ENCODE results near the gene COL23A1. TPM values are rescaled to one million over a fixed set of nuclear protein-coding genes. Genes with fewer than 3 reads are reported as not detected.

Gene COL23A1
- total RNA-seq, 1 experiment from 2014 or later: not detected

GRCh38 chr5:178363501-178364325 lies 226.5 kb downstream of the COL23A1 start:
- no peak for DNase-seq (ENCODE audit: low read depth, low spot score)
- in situ Hi-C loops (cut with HindIII; ENCODE audit: low pct_unique_long_range_greater_than_20kb, low sequenced_read_pairs): no loop called here

- no peak for DNase-seq (ENCODE audit: low read depth, low spot score)
- in situ Hi-C loops (cut with HindIII; ENCODE audit: low pct_unique_long_range_greater_than_20kb, low sequenced_read_pairs): no loop called here
Measured at GRCh38 chr5:178361657-178362445, 228.3 kb downstream of the COL23A1 start.

GRCh38 chr5:178360926-178361235 lies 229.3 kb downstream of the COL23A1 start:
- DNase-seq (ENCODE audit: low read depth, low spot score): no peak
- in situ Hi-C loops (cut with HindIII; ENCODE audit: low pct_unique_long_range_greater_than_20kb, low sequenced_read_pairs): no loop called here

GRCh38 chr5:178360222-178360925 lies 229.8 kb downstream of the COL23A1 start:
- in situ Hi-C loops (cut with HindIII; ENCODE audit: low pct_unique_long_range_greater_than_20kb, low sequenced_read_pairs): no loop called here
- no peak for DNase-seq (ENCODE audit: low read depth, low spot score)

GRCh38 chr5:178359738-178360137 lies 230.5 kb downstream of the COL23A1 start:
- in situ Hi-C loops (cut with HindIII; ENCODE audit: low pct_unique_long_range_greater_than_20kb, low sequenced_read_pairs): no loop called here

GRCh38 chr5:178357678-178358077 lies 232.5 kb downstream of the COL23A1 start:
- no peak for DNase-seq (ENCODE audit: low read depth, low spot score)
- in situ Hi-C loops (cut with HindIII; ENCODE audit: low pct_unique_long_range_greater_than_20kb, low sequenced_read_pairs): no loop called here

More at GRCh38 chr5:178359738-178360137, 230.5 kb downstream of the COL23A1 start:
- no peak for DNase-seq (ENCODE audit: low read depth, low spot score)

GRCh38 chr5:178357121-178357521 lies 233.1 kb downstream of the COL23A1 start:
- peak; percentile 46 for DNase-seq (ENCODE audit: low read depth, low spot score)
- in situ Hi-C loops (cut with HindIII; ENCODE audit: low pct_unique_long_range_greater_than_20kb, low sequenced_read_pairs): no loop called here

GRCh38 chr5:178356431-178356872 lies 233.7 kb downstream of the COL23A1 start:
- in situ Hi-C loops (cut with HindIII; ENCODE audit: low pct_unique_long_range_greater_than_20kb, low sequenced_read_pairs): no loop called here
- no peak for DNase-seq (ENCODE audit: low read depth, low spot score)

GRCh38 chr5:178355671-178356070 lies 234.5 kb downstream of the COL23A1 start:
- in situ Hi-C loops (cut with HindIII; ENCODE audit: low pct_unique_long_range_greater_than_20kb, low sequenced_read_pairs): no loop called here
- DNase-seq (ENCODE audit: low read depth, low spot score): no peak

- in situ Hi-C loops (cut with HindIII; ENCODE audit: low pct_unique_long_range_greater_than_20kb, low sequenced_read_pairs): no loop called here
- DNase-seq (ENCODE audit: low read depth, low spot score): no peak
Measured at GRCh38 chr5:178353461-178353860, 236.7 kb downstream of the COL23A1 start.

- in situ Hi-C loops (cut with HindIII; ENCODE audit: low pct_unique_long_range_greater_than_20kb, low sequenced_read_pairs): no loop called here
- no peak for DNase-seq (ENCODE audit: low read depth, low spot score)
Measured at GRCh38 chr5:178352035-178352349, 238.2 kb downstream of the COL23A1 start.

GRCh38 chr5:178351221-178352034 lies 238.8 kb downstream of the COL23A1 start:
- in situ Hi-C loops (cut with HindIII; ENCODE audit: low pct_unique_long_range_greater_than_20kb, low sequenced_read_pairs): no loop called here
- no peak for DNase-seq (ENCODE audit: low read depth, low spot score)

GRCh38 chr5:178350361-178351220 lies 239.6 kb downstream of the COL23A1 start:
- in situ Hi-C loops (cut with HindIII; ENCODE audit: low pct_unique_long_range_greater_than_20kb, low sequenced_read_pairs): no loop called here
- no peak for DNase-seq (ENCODE audit: low read depth, low spot score)

- in situ Hi-C loops (cut with HindIII; ENCODE audit: low pct_unique_long_range_greater_than_20kb, low sequenced_read_pairs): no loop called here
- DNase-seq (ENCODE audit: low read depth, low spot score): no peak
Measured at GRCh38 chr5:178349625-178350353, 240.4 kb downstream of the COL23A1 start.

GRCh38 chr5:178349075-178349511 lies 241.1 kb downstream of the COL23A1 start:
- in situ Hi-C loops (cut with HindIII; ENCODE audit: low pct_unique_long_range_greater_than_20kb, low sequenced_read_pairs): no loop called here
- DNase-seq (ENCODE audit: low read depth, low spot score): no peak

GRCh38 chr5:178348356-178349074 lies 241.7 kb downstream of the COL23A1 start:
- DNase-seq (ENCODE audit: low read depth, low spot score): no peak
- in situ Hi-C loops (cut with HindIII; ENCODE audit: low pct_unique_long_range_greater_than_20kb, low sequenced_read_pairs): no loop called here
